Measurements from ENCODE around the gene GPATCH4.

DNA sequence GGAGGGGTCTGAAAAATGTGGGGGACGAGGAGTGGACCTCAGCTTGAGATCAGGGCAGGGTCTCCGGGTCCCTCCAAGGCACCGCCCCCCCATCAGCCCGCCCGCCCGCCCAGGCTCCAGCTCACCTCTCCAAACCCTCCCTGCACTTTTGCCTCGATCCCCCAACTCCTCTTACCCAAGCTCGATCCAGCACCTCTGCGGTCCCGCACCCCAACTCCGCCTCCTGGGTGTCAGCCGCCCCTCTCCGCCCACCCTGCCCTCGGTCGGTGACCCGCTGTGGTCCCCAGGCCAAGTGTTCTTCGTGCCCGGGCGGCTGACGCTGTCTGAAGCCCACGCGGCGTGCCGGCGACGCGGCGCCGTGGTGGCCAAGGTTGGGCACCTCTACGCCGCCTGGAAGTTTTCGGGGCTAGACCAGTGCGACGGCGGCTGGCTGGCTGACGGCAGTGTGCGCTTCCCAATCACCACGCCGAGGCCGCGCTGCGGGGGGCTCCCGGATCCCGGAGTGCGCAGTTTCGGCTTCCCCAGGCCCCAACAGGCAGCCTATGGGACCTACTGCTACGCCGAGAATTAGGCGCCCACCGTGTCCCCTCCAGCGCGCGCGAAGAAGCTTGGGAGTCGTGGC, 23.6 kb upstream of the GPATCH4 start:
- TF ChIP-seq USF2 (IDR thresholded peaks at IDR 0.05; ENCODE audit: low read depth, low read length) (no peak), POLR2A (IDR thresholded peaks at IDR 0.05; ENCODE audit: low read depth, low read length) (no peak), CEBPB (IDR thresholded peaks at IDR 0.05; ENCODE audit: low read depth, low read length) (no peak), RAD21 (IDR thresholded peaks at IDR 0.05; ENCODE audit: low read length) (no peak), RFX5 (IDR thresholded peaks at IDR 0.05; ENCODE audit: low read depth, low read length) (no peak), NFE2L2 (IDR thresholded peaks at IDR 0.05; ENCODE audit: low read depth, low read length) (no peak), MAFK (IDR thresholded peaks at IDR 0.05; ENCODE audit: low read depth, low read length) (no peak), FOS (IDR thresholded peaks at IDR 0.05; ENCODE audit: low read depth, low read length) (no peak), BHLHE40 (IDR thresholded peaks at IDR 0.05; ENCODE audit: low read depth, low read length) (no peak), RCOR1 (IDR thresholded peaks at IDR 0.05; ENCODE audit: insufficient replicate concordance, low read length) (no peak), MXI1 (IDR thresholded peaks at IDR 0.05; ENCODE audit: borderline replicate concordance, low read depth, low read length) (no peak)
- TF ChIP-seq, protein P1, sequence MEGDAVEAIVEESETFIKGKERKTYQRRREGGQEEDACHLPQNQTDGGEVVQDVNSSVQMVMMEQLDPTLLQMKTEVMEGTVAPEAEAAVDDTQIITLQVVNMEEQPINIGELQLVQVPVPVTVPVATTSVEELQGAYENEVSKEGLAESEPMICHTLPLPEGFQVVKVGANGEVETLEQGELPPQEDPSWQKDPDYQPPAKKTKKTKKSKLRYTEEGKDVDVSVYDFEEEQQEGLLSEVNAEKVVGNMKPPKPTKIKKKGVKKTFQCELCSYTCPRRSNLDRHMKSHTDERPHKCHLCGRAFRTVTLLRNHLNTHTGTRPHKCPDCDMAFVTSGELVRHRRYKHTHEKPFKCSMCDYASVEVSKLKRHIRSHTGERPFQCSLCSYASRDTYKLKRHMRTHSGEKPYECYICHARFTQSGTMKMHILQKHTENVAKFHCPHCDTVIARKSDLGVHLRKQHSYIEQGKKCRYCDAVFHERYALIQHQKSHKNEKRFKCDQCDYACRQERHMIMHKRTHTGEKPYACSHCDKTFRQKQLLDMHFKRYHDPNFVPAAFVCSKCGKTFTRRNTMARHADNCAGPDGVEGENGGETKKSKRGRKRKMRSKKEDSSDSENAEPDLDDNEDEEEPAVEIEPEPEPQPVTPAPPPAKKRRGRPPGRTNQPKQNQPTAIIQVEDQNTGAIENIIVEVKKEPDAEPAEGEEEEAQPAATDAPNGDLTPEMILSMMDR (conservative IDR thresholded peaks at IDR 0.05; ENCODE audit: low read depth, low read length) = no peak
- TF ChIP-seq, protein P2, sequence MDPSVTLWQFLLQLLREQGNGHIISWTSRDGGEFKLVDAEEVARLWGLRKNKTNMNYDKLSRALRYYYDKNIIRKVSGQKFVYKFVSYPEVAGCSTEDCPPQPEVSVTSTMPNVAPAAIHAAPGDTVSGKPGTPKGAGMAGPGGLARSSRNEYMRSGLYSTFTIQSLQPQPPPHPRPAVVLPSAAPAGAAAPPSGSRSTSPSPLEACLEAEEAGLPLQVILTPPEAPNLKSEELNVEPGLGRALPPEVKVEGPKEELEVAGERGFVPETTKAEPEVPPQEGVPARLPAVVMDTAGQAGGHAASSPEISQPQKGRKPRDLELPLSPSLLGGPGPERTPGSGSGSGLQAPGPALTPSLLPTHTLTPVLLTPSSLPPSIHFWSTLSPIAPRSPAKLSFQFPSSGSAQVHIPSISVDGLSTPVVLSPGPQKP (IDR thresholded peaks at IDR 0.05; ENCODE audit: borderline replicate concordance, low read depth, low read length) = no peak

All from IMR-90 (cell line).